ENCODE results near the gene C1QB.

DNA sequence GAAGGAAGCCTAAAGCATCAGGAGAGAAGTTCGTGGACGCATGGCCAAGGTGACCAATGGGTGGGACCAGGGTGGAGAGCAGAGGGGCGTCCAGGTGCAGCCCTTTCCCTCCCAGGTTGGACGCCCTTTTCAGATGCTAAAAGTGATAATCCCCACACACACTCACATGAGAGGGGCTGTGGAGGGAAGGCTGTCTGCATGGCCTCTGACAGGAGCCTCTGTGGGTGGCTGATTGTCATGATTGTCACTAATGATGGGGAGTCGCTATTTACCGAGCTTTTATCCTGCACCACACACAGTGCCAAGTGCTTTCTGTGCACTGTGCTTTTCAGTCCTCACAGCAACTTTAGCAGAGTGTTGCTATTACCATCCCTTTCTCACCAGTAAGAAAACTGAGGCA lies 43.7 kb upstream of the C1QB start:
- TF ChIP-seq, protein P1, sequence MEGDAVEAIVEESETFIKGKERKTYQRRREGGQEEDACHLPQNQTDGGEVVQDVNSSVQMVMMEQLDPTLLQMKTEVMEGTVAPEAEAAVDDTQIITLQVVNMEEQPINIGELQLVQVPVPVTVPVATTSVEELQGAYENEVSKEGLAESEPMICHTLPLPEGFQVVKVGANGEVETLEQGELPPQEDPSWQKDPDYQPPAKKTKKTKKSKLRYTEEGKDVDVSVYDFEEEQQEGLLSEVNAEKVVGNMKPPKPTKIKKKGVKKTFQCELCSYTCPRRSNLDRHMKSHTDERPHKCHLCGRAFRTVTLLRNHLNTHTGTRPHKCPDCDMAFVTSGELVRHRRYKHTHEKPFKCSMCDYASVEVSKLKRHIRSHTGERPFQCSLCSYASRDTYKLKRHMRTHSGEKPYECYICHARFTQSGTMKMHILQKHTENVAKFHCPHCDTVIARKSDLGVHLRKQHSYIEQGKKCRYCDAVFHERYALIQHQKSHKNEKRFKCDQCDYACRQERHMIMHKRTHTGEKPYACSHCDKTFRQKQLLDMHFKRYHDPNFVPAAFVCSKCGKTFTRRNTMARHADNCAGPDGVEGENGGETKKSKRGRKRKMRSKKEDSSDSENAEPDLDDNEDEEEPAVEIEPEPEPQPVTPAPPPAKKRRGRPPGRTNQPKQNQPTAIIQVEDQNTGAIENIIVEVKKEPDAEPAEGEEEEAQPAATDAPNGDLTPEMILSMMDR (IDR thresholded peaks at IDR 0.05), result no peak
- TF ChIP-seq POLR2A (IDR thresholded peaks at IDR 0.05) (no peak), EP300 (IDR thresholded peaks at IDR 0.05) (no peak)
